H4 (cell line): ENCODE data around the gene ANKRD55. TPM values are rescaled to one million over a fixed set of nuclear protein-coding genes. Genes with fewer than 3 reads are reported as not detected.
"Not testable (repeated sequence)": the region's sequence is repeated elsewhere in the genome, so short reads cannot be mapped to it uniquely, and the experiment has no call there.

Source experiments
- DNase-seq: peaks from one replicate; pipeline ENCODE4 v3.0.0-alpha.2; 2015; ENCODE audit warnings: low spot score
- total RNA-seq: library from RNA; depleted of rRNA; stranded (reverse); fragments of >200 nt; shearing (Covaris generic); gene quantifications from 2 replicates; pipeline ENCODE4 v1.2.3, GENCODE V29; 2014

The ANKRD55 gene
- total RNA-seq, 1 experiment from 2014 or later: 1.2 TPM

DNA sequence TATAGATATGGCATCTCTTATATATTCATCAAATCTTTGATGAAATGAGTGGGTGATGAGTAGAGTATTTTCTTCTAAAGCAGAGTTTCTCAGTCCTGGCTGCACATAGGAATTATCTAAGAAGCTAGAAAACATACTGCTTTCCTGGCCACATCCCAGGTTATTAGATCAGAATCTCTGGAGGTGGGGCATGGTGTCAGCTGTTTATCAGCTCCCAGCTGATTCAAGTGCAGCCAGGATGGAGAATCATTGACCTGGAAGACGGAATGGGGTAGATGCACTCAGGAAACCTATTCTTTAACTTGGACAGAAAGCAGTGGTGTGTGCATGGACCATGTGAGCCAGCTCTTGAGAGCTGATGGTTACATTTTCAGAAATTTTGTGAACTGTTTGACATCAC lies 130.2 kb downstream of the ANKRD55 start:
- DNase-seq: no peak

DNA sequence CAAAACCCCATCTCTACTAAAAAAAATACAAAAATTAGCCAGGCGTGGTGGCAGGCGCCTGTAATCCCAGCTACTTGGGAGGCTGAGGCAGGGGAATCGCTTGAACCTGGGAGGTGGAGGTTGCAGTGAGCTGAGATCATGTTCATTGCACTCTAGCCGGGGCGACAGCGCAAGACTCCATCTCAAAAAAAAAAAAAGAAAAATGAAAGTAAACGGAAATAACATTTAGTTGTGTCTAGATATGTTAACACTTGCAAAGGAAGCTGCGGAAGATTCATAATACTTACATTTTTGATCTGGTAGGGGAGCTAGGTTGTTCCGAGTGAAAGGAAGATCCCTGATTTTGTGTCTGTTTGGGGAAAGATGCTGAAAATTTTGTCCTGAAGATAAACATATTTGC lies 130.9 kb downstream of the ANKRD55 start:
- DNase-seq: not testable (repeated sequence)

DNA sequence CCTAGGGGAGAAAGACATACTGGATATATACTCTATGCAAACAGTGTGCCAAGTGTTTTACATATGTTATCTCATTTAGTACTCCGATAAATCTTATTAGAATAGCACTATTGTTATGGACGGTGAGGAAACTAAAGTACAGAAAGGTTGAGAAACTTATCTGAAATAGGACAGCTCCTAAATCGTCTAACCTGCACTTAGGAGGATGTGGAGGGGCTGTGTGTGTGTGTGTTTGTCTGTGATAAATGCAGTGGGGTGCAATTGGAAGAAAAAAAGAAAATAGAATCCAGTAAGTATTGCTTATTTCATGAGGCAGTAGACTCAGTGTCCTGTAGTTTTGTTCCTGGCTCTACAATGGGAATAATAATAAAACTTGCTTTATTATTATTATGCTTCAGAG lies 131.9 kb downstream of the ANKRD55 start:
- no peak for DNase-seq

DNA sequence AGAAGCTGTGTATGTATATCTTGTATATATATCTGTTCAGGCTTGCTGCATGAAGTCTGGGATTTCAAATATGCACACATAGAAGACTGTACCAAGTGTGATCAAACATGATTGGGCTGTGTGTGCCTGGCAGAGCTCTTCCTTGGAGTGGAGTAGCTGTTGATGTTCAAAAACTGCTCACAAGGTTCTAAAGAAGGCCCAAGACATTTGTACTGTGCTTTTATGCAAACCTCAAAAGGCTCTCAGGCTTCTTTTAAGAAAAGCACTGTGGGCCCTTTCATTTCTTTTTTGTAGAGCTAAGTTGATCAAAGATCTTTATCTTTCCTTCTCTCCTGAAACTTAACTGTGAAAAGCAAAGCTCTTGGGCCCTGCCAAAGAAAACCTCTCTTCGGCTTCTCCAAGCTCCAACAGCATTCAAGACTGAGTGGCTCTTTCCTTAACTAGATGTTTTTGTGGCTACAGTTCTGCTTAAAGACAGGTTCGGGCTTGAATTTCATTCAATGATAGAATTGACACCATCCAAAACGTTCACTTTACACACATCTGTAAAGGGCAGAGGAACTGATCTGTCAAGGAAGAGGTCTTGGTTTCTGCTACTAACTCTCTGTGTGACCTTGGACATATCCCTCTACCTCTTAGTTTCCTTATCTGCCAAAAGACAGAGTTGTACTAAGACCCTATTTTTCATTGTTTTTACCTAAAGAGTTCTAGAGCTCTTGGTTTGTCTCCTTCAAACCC lies 132.5 kb downstream of the ANKRD55 start:
- no peak for DNase-seq

DNA sequence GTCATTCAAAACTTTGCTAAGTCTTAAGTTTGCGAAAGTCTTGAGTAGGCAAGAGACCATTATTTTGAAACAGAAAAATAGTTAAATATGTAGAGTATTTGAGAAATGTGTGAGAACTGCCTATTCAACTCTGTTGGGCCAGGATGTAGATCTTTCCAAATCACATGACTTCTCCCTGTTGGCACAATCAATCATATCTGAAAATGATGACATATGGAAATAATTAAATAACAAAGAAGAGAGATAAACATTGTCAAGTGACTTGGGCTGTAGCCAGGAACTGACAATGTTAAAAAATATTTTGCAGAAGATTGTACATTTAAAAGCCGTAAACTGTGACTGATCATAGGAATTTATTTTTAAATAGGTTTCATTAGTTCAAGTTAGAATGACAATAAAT lies 133.8 kb downstream of the ANKRD55 start:
- DNase-seq: no peak

DNA sequence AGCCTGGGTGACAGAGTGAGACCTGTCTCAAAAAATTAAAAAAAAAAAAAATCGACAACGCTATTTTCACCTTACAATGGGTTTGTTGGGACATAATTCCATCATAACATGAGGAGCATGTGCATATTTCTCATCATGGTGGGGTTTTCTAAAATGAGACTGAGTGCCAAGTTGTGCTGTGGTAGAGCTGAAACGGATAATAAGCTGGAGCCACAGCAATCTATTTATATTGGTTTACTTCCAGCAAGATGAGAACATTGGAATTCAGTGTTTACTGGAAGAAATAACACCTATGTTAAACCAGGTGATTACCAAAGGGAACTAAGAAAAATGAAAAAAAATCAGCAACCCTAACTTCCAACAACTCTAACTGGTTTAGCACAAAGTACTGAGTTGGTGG lies 136.1 kb downstream of the ANKRD55 start:
- no peak for DNase-seq

DNA sequence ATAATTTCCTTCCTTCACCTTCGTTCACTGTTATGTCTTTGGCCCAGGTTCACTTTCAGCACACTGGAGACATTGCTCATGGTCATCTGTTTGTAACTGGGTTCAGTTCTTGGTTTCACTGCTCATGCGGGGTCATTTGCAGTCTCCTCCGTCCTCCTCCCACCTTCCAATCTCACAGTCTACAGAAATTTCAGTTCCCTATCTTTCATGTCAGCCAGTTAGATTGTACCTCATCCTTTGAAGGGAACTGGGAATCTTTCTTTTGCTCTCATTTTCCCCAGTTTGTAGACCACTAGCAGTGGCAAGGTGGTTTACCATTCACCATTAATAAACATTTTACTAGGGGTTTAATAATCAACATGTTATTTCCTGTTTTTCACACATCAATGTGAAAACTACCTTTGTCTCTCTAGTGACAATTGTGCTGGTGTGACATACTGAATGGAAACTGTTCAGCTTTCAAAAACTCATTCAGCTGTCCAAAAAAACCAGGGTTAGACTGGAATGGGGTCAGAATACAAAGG lies 137.5 kb downstream of the ANKRD55 start:
- DNase-seq: no peak

DNA sequence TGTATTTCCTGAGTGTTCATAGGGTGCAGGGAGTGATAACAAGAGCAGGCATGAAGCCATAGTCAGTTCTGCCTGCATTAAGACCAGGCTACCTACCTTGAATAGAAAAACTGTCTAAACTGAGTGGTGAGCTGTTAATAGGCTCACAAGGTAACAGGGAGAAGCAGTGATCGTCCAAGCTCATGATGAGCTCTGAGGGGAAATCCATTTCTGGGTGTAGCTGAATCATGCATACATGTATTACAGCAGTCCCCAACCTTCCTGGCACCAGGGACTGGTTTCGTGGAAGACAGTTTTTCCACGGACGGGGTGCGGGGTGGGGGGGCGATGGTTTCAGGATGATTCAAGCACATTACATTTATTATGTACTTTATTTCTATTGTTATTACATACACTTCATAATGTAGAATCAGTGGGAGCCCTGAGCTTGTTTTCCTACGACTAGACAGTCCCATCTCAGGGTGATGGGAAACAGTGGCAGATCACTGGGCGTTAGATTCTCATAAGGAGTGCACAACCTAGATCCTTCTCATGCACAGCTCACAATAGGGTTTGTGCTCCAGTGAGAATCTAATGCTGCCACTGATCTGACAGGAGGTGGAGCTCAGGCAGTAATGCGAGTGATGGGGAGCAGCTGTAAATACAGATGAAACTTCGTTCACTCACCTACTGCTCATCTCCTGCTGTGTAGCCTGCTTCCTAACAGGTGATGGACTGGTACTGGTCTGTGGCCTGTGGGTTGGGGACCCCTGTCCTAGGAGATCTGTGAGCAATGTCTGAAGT lies 138.4 kb downstream of the ANKRD55 start:
- DNase-seq: no peak

DNA sequence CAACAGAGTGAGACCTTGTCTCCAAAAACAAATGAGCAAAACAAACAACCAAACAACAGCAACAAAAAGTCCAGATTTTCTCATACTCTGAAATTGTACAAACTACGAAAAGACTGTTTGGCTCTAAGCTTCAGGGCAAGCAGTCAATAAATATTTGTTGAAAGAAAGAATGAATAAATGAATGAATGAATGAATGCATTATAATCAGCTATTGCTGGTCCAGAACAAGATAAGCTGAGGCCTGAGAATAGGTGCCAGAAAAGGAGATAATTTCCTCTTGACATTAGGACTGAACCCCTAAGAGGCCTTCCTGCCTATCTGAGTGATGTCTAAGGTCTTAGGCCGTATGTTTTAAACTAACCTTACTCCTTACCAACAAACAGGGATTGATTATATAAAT lies 139.2 kb downstream of the ANKRD55 start:
- no peak for DNase-seq

DNA sequence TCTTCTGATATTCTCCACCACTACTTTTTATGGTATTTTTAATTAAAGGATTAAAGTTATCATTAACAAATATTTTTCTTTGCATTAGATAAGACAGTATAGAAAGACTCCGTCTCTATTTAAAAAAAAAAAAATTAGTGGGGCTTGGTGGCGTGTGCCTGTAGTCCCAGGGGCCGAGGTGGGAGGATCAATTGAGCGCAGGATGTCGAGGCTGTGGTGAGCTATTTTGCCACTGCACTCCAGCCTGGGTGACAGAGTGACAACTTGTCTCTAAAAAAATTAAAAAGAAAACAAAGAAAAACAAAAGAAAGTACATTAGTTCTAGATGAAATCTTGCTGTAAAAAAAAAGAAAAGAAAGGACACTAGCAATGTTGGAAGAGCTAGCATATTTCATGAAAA lies 141.0 kb downstream of the ANKRD55 start:
- no peak for DNase-seq

DNA sequence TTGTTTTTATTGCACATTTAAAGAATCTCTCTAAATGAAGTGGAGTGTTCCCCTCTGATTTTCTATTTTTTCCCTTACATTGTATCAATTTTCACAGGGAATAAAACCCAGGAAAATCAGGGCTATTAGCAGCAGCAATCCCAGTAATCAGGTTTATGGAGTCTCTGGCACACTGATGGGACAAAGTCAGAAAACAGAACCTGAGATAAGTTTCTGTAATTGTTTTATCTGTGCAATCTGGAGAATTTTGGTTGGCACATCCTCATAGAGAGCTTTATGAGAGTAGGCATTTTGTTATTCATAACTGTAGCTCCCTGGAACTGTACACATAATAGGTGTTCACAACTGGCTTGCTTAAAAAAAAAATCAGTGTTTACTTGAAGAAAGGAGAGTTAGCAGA lies 141.5 kb downstream of the ANKRD55 start:
- no peak for DNase-seq

DNA sequence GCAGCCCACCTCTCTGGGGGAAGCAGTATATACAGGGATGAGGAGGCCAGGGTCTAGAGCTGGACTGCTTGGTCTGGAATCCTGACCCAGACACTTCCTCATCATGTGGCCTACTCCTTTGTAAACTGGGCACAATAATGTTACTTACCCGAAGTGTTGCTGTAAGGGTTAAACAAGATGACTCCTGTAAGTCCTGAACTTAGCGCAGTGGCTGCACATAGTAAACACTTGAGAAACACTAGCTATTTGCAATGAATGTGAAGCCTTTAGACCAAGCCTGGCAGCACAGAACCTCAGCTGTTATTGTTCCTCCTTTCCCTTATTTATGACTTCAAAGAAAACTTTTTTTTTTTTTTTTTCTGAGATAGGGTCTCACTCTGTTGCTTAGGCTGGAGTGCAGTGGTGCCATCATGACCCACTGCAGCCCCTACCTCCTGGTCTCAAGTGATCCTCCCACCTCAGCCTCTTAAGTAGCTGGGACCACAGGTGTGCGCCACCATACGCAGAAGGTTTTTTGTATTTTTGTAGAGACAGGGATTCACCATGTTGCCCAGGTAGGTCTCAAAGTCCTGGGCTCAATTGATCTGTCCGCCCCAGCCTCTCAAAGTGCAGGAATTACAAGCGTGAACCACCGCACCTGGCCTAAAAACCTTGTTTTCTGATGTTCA lies 142.2 kb downstream of the ANKRD55 start:
- no peak for DNase-seq

DNA sequence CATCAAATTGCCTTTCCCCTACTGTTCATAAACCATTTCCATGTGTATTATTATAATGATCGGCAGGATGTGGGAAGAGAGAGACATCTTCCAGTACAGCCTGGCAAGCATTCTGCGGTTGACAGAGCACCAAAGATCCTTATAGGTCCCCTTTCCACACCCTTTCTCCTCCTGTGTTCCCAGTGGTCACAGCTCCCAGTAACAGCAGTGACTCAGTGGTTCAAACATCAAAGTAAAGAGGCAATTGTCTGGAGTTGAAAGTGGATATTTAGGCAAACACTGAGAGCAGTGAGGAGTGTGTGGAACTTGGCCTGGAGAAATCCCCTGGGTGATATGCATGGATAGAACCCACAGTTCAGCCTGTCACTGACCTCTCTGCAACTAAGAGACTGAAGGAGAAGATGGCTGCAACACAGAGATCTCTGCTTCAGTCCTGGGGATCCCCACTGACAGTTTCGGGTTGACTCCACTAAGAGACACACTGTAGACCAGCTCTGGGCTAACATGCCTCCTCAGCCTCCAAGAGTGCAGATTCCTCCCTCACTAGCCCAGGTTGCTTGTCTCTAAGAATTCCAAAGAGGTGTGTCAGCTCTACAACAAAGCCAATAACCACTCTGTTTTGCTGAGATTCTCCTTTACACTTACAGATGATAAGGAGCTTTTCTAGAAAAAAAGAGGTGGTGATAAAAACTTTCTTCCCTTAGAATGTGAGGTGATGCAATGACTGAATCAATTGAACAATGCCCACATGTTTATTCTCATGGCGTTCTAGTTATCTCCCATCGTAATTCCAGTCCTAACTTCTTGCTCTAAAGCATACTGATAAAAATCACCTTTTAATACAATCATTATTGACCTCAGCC lies 143.9 kb downstream of the ANKRD55 start:
- no peak for DNase-seq

DNA sequence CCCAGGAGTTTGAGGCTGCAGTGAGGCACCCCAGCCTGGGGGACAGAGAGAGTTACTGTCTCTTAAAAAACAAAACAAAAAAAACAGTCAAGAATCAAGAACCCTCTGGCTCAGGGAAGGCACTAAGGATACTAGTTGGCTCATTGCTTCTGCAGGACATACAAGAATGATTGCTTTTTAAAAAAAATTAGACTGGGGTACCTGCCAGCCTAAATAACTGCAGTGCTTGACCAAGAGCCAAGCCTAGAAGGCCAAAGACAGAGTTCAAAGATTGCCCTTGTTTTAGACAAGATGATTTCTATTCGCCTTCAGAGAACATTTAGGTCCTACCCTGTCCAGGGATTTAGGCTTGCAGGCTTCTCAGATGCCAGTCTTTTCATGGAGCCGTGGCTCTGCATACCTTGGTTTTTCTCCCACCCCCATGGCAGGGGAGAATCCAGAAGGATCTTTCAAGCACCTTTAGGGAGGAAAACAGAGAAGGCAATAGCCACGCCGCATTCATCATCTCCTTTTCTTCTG lies 144.6 kb downstream of the ANKRD55 start:
- no peak for DNase-seq

DNA sequence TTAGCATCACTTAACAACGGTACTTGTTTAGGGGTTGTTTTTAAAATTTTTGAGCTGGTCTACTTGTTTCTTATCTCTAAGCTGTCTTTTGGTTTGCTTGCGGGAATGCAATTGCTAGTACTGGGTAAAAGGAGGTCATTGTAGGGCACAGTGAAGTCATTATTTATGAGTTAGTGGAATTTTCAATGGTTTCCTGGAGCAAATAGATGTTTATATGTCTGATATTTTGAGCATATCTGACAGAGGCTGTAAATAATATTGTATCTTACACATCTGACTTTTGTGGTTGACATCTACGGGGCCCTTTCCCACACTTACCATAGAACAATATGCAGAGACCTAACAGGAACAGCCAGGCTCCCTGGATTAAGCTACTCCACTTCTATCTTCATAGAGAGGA lies 147.9 kb downstream of the ANKRD55 start:
- DNase-seq: peak; percentile 42

DNA sequence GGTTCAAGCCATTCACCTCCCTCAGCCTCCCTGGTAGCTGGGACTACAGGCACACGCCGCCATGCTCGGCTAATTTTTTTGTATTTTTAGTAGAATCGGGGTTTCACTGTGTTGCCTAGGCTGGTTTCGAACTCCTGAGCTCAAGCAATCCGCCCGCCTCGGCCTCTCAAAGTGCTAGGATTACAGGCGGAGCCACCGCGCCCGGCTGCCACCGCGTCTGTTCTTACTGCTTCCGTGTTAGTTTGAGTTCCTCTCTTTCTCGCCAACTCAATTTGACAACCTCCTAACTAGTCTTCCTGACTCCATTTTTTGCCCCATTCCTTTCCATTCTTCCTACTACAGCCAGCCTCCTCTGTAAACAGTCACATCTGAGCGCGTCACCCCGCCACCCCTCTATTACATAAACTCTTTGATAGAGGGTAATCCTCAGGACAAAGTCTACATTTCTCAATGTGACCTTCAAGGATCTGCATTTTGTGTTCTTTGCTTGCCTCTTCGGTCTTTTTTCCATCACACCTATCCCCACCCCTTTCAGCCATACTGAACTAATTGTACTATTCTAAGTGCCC lies 149.8 kb downstream of the ANKRD55 start:
- DNase-seq: no peak

DNA sequence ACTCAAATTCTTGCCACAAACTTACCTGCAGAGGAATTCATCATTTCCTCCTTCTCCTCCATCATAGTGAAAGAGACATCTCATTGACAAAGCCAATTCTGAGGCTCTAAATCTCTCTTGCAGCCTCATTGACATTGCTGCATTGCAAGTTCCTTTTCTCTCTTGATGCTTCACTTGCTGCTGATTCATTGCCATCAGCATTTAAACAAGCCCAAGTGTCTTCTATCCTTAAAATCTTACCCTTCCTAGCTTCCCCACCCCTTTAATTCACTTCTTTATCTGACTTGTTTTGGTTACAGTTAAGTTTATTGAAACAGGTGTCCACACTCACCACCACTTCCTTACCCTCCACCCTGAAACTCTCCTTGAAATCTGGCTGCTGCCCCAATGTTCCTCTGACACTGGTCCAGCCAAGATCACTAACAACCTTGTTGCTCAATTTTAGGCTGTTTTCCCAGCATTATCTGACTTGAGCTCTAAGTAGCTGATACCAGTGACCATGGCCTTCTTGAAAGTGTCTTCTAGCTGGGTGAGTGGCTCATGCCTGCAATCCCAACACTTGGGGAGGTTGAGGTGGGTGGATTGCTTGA lies 152.0 kb downstream of the ANKRD55 start:
- not testable (repeated sequence) for DNase-seq

DNA sequence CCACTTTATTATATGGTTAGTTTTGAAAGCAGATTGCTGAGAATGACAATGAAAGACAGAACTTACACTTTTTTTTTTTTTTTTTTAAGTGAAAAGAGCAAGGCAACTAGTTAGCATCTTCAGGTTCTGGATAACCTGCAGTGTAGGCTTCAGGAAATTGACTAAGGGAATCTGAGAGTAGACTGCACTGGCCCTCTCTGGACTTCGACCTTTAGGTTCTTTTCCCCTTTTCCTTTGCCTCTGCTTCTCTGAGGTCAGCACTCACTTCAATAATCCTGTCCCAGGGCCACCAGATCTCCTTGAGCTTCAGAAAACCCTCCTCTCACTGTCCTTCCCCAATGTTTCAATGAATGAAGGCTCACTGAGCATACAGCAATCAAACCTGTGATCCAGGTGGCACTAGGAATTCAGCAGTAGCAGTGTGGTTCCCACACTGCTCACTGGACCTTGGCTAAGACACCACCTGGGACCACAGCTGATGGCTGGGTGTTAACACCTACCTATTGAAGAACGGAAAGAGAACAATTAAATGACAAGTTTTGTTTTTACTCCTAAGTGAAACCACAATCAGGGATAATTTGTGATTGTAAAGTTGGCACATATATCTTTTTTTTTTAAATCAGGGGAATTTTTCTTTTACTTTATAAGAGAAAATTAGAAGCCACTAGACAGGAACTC lies 152.6 kb downstream of the ANKRD55 start:
- DNase-seq: no peak

DNA sequence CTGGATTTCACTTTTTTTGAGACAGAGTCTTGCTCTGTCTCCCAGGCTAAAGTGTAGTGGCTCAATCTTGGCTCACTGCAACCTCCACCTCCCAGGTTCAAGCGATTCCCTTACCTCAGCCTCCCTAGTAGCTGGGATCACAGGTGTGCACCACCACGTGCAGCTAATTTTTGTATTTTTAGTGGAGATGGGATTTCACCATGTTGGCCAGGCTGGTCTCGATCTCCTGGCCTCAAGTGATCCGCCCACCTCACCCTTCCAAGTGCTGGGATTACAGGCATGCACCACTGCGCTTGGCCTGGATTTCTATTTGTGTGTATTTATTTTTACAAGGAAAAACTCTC lies 154.0 kb downstream of the ANKRD55 start:
- not testable (repeated sequence) for DNase-seq
